Measurements from ENCODE around the gene FBXW4. TPM values are rescaled to one million over a fixed set of nuclear protein-coding genes. Genes with fewer than 3 reads are reported as not detected.

Gene FBXW4
- total and polyA plus RNA-seq, 10 of the 15 experiments (the other 5 are each of a cell fraction or from before 2014, with no cell fraction given) = 5.7 to 42.0 (median 27.5) TPM

- TF ChIP-seq HDAC2 (IDR thresholded peaks at IDR 0.05) = no peak
- no peak for TF ChIP-seq CREM (IDR thresholded peaks at IDR 0.05; ENCODE audit: low read depth)
- TF ChIP-seq IKZF1 (conservative IDR thresholded peaks at IDR 0.05) = no peak
- no peak for TF ChIP-seq RAD51 (IDR thresholded peaks at IDR 0.05)
- TF ChIP-seq ZNF622 (IDR thresholded peaks at IDR 0.05) = no peak
- no peak for TF ChIP-seq YY1 (IDR thresholded peaks at IDR 0.05; ENCODE audit: low read depth, low read length)
- TF ChIP-seq POU2F2 (IDR thresholded peaks at IDR 0.05; ENCODE audit: borderline replicate concordance, low read depth, low read length) = no peak
- TF ChIP-seq RBBP5 (conservative IDR thresholded peaks at IDR 0.05) = no peak
- no peak for TF ChIP-seq ZNF24 (IDR thresholded peaks at IDR 0.05)
- no peak for TF ChIP-seq NRF1 (conservative IDR thresholded peaks at IDR 0.05; ENCODE audit: low read depth, low read length)
- no peak for TF ChIP-seq SIN3A (IDR thresholded peaks at IDR 0.05; ENCODE audit: low read depth, low read length)
These were observed 78.4 kb downstream of the FBXW4 start (continued) for GRCh38 chr10:101616415-101617101.

- Histone ChIP-seq H3K4me2 (ENCODE audit: control insufficient read depth, insufficient read depth) (no peak overlapping the region), H4K20me1 (ENCODE audit: control insufficient read depth, insufficient read depth) (no peaks in the 10 kb centered on the region), H2AFZ (ENCODE audit: control insufficient read depth, low read depth, low read length) (no peak overlapping the region), H3K27me3 (replicated peaks in 1 of 2; ENCODE audit: control insufficient read depth in 2 of 2, insufficient read depth in 2 of 2, low read length in 1 of 2) (no peaks in the 10 kb centered on the region), H3K36me3 (ENCODE audit: control insufficient read depth in 2 of 2, insufficient read depth in 2 of 2, low read length in 1 of 2) (peaks cover 7 to 12% of the 10 kb centered on the region in 2 experiments), H3K79me2 (ENCODE audit: control insufficient read depth, insufficient read depth, low read length) (no peaks in the 10 kb centered on the region), H3K4me3 (no peak overlapping the region), H3K9me3 (replicated peaks; ENCODE audit: control insufficient read depth, insufficient read depth, low read length) (no peaks in the 10 kb centered on the region), H3K9ac (ENCODE audit: control insufficient read depth, insufficient read depth, low read length) (no peak overlapping the region), H3K27ac (ENCODE audit: control insufficient read depth, insufficient read depth) (no peak overlapping the region), H3K4me1 (ENCODE audit: control insufficient read depth, insufficient read depth, low read length) (peaks cover 19% of the 10 kb centered on the region)
- BruUV-seq (replicated peaks) = no TSS peak
- intact Hi-C loops (cut with micrococcal nuclease; ENCODE audit: unreplicated experiment) (no loop called here), in situ Hi-C loops (cut with MboI) (no loop called here)
- CTCF ChIA-PET = interaction anchor here (0.6 to 4.2 kb wide), 4 partner anchors 13 to 167 kb away, joined by 3 to 38 read pairs (median 7); partner anchors contain the start of gene NPM3
- no peak for FAIRE-seq
- POLR2A ChIA-PET = no interaction called here
- SMC1A ChIA-PET (ENCODE audit: uncharacterized antibody, unreplicated experiment) = interaction anchor here (1.4 to 1.9 kb wide), 2 partner anchors 55 to 166 kb away, joined by 3 to 9 read pairs; no protein-coding TSS in a partner anchor
- RAD21 ChIA-PET (ENCODE audit: unreplicated experiment) = interaction anchor here (3.6 kb wide), 1 partner anchor 12 kb away, joined by 17 read pairs; no protein-coding TSS in a partner anchor
- 96% methylated on average over 5 of the region's 5 CpGs for WGBS (ENCODE audit: insufficient coverage, insufficient replicate concordance, low lambda C conversion rate, missing lambda C conversion rate)
- no peak for DNase-seq (ENCODE audit: low read depth, low spot score)
- ATAC-seq = no peak
- TF ChIP-seq RBBP5 (conservative IDR thresholded peaks at IDR 0.05) (no peak), BCLAF1 (IDR thresholded peaks at IDR 0.05) (no peak), USF2 (IDR thresholded peaks at IDR 0.05; ENCODE audit: borderline replicate concordance, low read depth, low read length) (no peak), ZBTB33 (IDR thresholded peaks at IDR 0.05) (no peak), MEF2A (IDR thresholded peaks at IDR 0.05; ENCODE audit: insufficient read depth, low read depth, low read length) (no peak), NRF1 (conservative IDR thresholded peaks at IDR 0.05; ENCODE audit: low read depth, low read length) (no peak), RAD51 (IDR thresholded peaks at IDR 0.05) (no peak), NFYA (IDR thresholded peaks at IDR 0.05; ENCODE audit: borderline replicate concordance, low read depth, low read length) (no peak), PAX5 (IDR thresholded peaks at IDR 0.05; ENCODE audit: borderline replicate concordance, low read depth, low read length) (no peak), BRCA1 (IDR thresholded peaks at IDR 0.05; ENCODE audit: low read depth, low read length) (no peak)
These were observed 79.3 kb downstream of the FBXW4 start for GRCh38 chr10:101615525-101616116.

Measured in GM12878 (cell line).